Upper lobe of left lung (tissue), 4 donors: ENCODE data around the gene GRB10.
"Not testable (repeated sequence)": the region's sequence is repeated elsewhere in the genome, so short reads cannot be mapped to it uniquely, and the experiment has no call there.

Experiments used
- EP300 ChIP-seq, 4 donors: sonication (generic); formaldehyde crosslinking; IDR thresholded peaks; one replicate each; pipeline ENCODE4 v1.5.1; 2017; ENCODE audit warnings: antibody characterized with exemption in 4 of 4, control low read depth in 2 of 4
- TF ChIP-seq, protein P1 (sequence below), 6 experiments: fragments of 450-650 bp in 4 of 6; fragments of 200-600 bp in 2 of 6; sonication (generic) in 2 of 6; IDR thresholded peaks; one replicate each; pipeline ENCODE4 v1.5.1; 2016 to 2019; ENCODE audit warnings: antibody characterized with exemption in 6 of 6

DNA sequence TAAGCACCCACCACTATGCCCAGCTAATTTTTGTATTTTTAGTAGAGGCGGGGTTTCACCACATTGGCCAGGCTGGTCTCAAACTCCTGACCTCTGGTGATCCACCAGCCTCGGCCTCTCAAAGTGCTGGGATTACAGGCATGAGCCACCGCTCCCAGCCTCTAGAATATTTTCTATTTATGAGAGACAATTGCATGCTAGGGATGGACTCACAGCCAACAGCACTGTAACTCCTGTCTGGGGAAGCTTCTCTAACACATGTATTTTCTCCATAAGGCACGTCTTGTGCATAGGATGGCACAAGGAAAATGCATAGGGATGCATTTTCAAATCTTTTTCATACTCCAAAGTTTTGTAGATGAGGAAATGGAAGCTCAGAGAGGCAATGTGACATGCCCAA, 237.1 kb downstream of the GRB10 start:
- TF ChIP-seq, protein P1, sequence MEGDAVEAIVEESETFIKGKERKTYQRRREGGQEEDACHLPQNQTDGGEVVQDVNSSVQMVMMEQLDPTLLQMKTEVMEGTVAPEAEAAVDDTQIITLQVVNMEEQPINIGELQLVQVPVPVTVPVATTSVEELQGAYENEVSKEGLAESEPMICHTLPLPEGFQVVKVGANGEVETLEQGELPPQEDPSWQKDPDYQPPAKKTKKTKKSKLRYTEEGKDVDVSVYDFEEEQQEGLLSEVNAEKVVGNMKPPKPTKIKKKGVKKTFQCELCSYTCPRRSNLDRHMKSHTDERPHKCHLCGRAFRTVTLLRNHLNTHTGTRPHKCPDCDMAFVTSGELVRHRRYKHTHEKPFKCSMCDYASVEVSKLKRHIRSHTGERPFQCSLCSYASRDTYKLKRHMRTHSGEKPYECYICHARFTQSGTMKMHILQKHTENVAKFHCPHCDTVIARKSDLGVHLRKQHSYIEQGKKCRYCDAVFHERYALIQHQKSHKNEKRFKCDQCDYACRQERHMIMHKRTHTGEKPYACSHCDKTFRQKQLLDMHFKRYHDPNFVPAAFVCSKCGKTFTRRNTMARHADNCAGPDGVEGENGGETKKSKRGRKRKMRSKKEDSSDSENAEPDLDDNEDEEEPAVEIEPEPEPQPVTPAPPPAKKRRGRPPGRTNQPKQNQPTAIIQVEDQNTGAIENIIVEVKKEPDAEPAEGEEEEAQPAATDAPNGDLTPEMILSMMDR (IDR thresholded peaks at IDR 0.05), result not testable (repeated sequence)
- TF ChIP-seq EP300 (IDR thresholded peaks at IDR 0.05), result not testable (repeated sequence)
